GM21381 (cell line): Measurements from ENCODE around the gene LILRB5.
"Not testable (repeated sequence)": the region's sequence is repeated elsewhere in the genome, so short reads cannot be mapped to it uniquely, and the experiment has no call there.

ENCODE experiments used
- ATAC-seq: cut with Tn5 transposase; IDR thresholded peaks from one replicate; pipeline ENCODE4 v1.9.1; 2021; ENCODE audit warnings: mild to moderate bottlenecking, moderate library complexity; ENCODE audit not compliant: unreplicated experiment

Gene LILRB5

DNA sequence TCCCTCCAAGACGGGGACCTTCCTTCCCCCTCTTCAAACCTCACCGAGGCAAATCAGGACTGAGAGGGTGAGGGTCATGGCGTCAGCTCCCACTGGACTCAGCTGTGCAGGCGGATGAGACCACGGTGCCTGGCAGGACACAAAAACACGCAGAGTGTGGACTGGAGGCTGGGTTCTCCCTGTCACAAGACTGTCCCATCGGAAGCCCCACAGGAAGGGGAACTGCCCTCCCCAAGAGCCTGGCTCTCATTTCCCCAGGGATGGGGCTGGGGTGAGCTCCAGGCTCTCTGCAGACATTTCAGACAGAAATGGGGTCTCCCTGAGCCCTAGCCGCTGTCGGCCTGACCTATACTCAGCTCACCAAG, at the start of gene LILRB5:
TSS of gene LILRB5 (minus strand) at position 158 of the 365 bp plus-strand sequence. CDS start at position 78, 80 bp downstream.
- ATAC-seq, result no peak

DNA sequence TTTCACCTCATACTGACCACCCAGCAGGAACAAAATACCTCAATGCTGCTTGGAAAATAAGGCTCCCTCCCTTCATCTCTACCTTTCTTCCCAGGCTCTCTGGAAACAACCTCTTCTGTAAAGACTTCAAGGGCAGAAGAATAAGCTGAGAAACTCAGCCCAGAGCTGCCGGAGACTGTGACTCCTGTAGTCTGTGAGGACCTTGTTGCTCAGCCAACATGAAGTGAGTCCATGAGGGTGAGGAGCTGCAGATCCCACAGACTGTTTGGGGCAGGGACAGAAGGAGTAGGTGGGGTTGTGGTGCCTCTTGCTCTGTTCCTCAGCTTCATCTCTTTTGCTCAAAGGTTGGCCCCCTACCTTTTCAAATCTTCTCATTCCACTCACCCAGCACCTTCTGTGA, 48.1 kb upstream of the LILRB5 start:
- no peak for ATAC-seq

GRCh38 chr19:54302257-54302656, 45.2 kb upstream of the LILRB5 start:
- no peak for ATAC-seq

DNA sequence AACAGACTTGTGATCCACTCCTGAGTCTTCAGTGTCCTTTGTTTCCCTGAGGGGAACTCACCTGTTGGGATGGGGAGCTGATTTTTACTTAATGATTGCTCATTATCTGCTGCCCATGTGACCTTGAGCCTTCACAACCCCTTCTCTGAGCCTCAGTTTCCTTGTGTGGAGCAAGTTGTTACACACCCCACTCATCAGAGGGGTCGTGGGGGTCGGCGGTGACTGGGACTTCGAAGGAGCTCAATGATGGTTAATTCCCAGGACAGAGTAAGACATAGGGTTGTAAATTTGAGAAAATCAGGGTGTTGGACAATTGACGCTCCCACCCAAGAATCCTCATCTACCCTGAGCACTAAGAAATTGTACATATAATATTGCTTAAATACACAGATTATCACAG, 42.4 kb upstream of the LILRB5 start:
- no peak for ATAC-seq

- ATAC-seq, result no peak
These were observed 42.0 kb upstream of the LILRB5 start for GRCh38 chr19:54299126-54299498.

DNA sequence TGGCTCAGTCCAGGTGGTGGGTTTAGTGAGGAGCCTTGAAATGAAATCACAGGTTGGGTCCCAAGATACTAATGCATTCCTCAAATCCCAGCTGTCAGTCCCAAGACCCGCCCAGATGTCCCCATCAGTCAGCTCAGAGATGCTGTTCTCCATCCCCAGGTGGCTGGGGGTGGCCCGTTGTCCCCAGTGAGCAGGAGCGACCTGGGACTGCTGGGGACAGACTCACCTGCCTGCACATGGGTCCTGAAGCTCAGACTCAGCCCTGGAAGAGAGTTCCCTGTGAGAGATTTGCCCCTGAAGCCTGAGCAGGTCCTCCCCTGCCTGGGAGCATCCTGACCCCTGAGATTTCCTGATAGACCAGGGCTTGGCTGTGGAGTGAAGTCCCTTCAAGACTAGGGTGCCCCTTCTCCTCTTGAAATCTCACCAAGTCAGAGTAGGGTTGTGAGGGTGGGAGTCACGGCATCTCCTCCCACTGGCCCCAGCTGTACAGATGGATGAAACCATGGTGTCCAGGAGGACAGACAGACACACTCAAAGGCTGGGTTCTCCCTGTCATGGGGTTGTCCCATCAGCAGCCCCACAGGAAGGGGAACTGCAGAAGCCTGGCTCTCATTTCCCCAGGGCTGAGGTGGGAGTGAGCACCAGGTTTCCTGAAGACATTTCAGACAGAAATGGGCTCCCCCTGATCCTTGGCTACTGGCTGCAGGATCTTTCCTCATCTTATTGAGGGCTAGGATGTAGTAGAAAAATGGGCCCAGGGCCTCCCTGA, 41.5 kb upstream of the LILRB5 start:
- ATAC-seq, result no peak

GRCh38 chr19:54297759-54298305, 40.8 kb upstream of the LILRB5 start:
- no peak for ATAC-seq

GRCh38 chr19:54294539-54294938, 37.5 kb upstream of the LILRB5 start:
- no peak for ATAC-seq

- not testable (repeated sequence) for ATAC-seq
These were observed 32.1 kb upstream of the LILRB5 start for GRCh38 chr19:54289160-54289559.

GRCh38 chr19:54287456-54287855, 30.4 kb upstream of the LILRB5 start:
- no peak for ATAC-seq

GRCh38 chr19:54286283-54286682, 29.2 kb upstream of the LILRB5 start:
- ATAC-seq, result not testable (repeated sequence)

- ATAC-seq, result not testable (repeated sequence)
These were observed 28.5 kb upstream of the LILRB5 start for GRCh38 chr19:54285427-54286056.

GRCh38 chr19:54282686-54283470, 25.8 kb upstream of the LILRB5 start:
- no peak for ATAC-seq

- not testable (repeated sequence) for ATAC-seq
These were observed 24.6 kb upstream of the LILRB5 start for GRCh38 chr19:54281729-54282075.

DNA sequence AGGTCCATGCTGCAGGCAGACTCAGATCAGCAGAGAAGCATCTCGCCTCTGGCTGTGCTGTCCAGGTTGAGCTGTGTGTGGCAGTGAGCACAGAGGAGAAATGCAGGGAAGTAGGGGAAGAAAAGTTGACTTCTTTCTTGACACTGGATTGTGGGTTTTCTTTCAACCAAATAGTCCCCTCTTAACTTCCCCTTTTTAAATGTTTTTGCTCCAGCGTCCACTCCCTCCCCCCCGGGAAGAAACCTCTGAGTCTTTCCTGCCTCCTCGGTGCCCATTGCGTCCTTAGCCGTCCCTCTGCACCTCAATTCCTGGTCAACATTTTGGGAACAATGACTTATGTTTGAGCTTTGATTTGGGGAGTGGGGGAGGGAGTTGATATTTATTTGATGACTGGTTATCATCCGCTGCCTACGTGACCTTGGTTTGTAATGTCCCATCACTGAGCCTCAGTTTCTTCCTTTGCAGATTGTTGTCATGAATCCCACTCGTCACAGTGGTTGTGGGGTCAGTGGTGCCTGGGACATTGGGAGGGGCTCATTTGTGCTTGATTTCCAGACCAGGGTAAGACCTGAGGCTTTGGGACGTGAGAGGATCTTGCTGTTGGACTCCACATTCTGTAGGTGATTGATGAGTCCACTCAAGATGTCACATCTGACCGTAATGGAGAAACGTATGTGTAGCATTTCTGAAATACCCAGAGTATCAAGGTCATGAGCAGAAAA, 24.1 kb upstream of the LILRB5 start, which contains the start of gene LILRB2:
TSS of gene LILRB2 (minus strand) at position 104 of the 722 bp plus-strand sequence. CDS start 614 bp downstream, outside the sequence.
- ATAC-seq, result no peak

- ATAC-seq, result not testable (repeated sequence)
These were observed 23.4 kb upstream of the LILRB5 start for GRCh38 chr19:54280441-54280840.

GRCh38 chr19:54280025-54280424, 23.0 kb upstream of the LILRB5 start:
- ATAC-seq, result not testable (repeated sequence)

DNA sequence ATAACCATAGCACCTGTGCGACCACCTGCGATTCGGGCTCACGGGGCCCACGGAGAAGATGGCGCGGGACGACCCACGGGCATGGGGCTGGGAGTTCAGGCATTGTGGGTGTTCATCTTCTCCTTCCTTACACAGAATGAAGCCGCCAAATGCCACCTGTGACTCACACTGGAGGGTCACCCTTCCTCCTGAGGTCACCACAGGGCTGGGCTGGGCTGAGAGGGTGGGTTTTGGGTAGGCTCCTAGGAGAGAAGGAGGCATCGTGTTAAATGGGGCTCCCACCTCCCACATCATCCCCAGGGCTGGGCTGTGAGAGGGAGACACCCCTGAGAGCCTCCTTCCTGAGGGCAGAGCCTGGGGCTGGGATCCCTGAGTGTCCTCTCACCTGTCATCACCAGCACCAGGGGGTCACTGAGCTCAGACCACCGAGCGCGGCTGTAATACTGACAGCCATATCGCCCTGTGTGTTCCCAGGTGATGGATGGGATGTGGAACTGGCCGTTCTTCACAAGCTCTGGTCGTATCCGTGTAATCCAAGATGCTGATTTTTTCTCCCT, 22.4 kb upstream of the LILRB5 start:
- no peak for ATAC-seq

- not testable (repeated sequence) for ATAC-seq
These were observed 21.6 kb upstream of the LILRB5 start for GRCh38 chr19:54278571-54279195.

DNA sequence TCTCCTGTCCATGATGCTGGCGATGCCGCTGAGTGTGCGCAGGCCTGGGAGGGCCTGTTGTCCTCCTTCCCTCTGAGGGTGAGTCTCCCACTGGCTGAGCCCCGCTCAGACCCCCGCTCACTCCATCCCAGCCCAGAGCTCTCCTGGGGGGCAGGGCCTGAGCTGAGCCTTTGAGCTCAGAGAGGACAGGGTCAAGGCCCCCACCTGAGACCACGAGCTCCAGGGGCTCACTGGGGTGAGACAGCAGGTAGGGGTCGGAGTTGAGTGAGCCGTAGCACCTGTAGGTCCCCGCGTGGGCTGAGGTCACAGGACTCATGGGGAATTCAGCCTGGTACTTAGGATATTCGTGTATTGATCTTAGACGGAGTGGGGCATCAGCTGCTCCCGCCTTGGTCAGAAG, 21.0 kb upstream of the LILRB5 start:
- not testable (repeated sequence) for ATAC-seq
